Ishikawa (cell line): ENCODE data around the gene AK4.

ENCODE experiments used
- CEBPB ChIP-seq: IDR thresholded peaks from 2 replicates; pipeline ENCODE4 v1.6.1; 2012
- CREB1 ChIP-seq: IDR thresholded peaks from 2 replicates; pipeline ENCODE4 v1.6.1; 2012; ENCODE audit warnings: low read depth
- EGR1 ChIP-seq: IDR thresholded peaks from 2 replicates; pipeline ENCODE4 v1.6.1; 2012
- EP300 ChIP-seq: IDR thresholded peaks from 2 replicates; pipeline ENCODE4 v1.6.1; 2012; ENCODE audit warnings: borderline replicate concordance
- FOXM1 ChIP-seq: IDR thresholded peaks from 2 replicates; pipeline ENCODE4 v1.6.1; 2012; ENCODE audit warnings: low read depth, borderline replicate concordance
- MAX ChIP-seq: IDR thresholded peaks from 2 replicates; pipeline ENCODE4 v1.6.1; 2012
- NFIC ChIP-seq: IDR thresholded peaks from 2 replicates; pipeline ENCODE4 v1.6.1; 2012
- RAD21 ChIP-seq: IDR thresholded peaks from 2 replicates; pipeline ENCODE4 v1.6.1; 2012; ENCODE audit warnings: low read depth
- REST ChIP-seq: IDR thresholded peaks from 2 replicates; pipeline ENCODE4 v1.6.1; 2012; ENCODE audit warnings: low read depth, mild to moderate bottlenecking
- TAF1 ChIP-seq: IDR thresholded peaks from 2 replicates; pipeline ENCODE4 v1.6.1; 2012; ENCODE audit warnings: low read depth, mild to moderate bottlenecking
- TCF12 ChIP-seq: IDR thresholded peaks from 2 replicates; pipeline ENCODE4 v1.6.1; 2012; ENCODE audit warnings: low read depth
- TEAD4 ChIP-seq: IDR thresholded peaks from 2 replicates; pipeline ENCODE4 v1.6.1; 2012
- YY1 ChIP-seq: IDR thresholded peaks from 2 replicates; pipeline ENCODE4 v1.6.1; 2012; ENCODE audit warnings: low read depth
- ZBTB7A ChIP-seq: IDR thresholded peaks from 2 replicates; pipeline ENCODE4 v1.6.1; 2012; ENCODE audit warnings: low read depth
- TF ChIP-seq, protein P1 (sequence below): IDR thresholded peaks from 2 replicates; pipeline ENCODE4 v1.6.1; 2012

Gene AK4

DNA sequence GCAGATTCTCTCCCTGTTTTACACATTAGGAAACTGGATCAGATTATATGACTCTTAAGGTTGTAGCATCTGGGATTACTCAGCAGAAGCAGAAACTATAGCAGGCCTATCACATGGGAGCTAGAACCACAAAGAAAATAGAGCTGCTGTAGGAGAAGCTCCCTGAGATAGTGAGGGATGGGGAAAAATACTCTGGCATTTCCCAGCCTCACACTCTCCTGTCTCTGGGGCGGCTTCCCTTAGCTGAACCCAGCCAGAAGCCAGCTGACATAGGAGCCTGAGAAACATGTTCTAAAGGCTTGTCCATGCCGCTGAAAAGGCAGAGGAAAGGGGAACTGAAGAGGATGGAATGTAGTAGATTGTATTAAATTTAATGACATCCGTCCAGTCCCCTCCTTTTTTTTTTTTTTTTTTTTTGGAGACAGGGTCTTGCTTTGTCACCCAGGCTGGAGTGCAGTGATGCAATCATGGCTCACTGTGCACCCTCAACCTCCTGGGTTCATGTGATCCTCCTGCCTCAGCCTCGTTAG, 84.5 kb downstream of the AK4 start:
- TF ChIP-seq TCF12 (no peak), YY1 (no peak), CEBPB (no peak), TEAD4 (no peak)
- TF ChIP-seq, protein P1, sequence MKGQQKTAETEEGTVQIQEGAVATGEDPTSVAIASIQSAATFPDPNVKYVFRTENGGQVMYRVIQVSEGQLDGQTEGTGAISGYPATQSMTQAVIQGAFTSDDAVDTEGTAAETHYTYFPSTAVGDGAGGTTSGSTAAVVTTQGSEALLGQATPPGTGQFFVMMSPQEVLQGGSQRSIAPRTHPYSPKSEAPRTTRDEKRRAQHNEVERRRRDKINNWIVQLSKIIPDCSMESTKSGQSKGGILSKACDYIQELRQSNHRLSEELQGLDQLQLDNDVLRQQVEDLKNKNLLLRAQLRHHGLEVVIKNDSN, result no peak

DNA sequence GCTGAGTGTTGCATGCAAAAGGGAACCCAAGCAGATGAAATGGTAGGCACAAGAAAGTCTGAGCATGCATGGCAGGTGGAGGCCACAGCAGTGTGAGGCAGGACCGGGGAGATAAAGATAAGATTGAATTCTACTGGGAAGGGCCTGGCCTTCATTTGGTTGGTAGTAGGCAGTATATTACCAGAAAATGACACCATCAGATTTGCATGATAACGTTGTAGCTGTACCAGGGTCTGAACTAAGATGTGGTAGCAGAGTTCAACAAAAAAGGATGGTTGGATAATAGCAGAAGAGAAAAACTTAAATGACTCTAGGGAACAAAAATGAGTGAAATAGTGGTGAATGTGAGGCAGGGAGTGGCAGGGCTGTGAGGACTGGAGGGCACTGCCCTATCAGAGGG, 85.8 kb downstream of the AK4 start:
- TF ChIP-seq, protein P1, result no peak
- TF ChIP-seq RAD21 (no peak), TAF1 (no peak), YY1 (no peak), TCF12 (no peak), ZBTB7A (no peak), NFIC (no peak), EP300 (no peak), CREB1 (no peak), CEBPB (no peak), MAX (no peak), FOXM1 (no peak), EGR1 (no peak), REST (no peak), TEAD4 (no peak)

DNA sequence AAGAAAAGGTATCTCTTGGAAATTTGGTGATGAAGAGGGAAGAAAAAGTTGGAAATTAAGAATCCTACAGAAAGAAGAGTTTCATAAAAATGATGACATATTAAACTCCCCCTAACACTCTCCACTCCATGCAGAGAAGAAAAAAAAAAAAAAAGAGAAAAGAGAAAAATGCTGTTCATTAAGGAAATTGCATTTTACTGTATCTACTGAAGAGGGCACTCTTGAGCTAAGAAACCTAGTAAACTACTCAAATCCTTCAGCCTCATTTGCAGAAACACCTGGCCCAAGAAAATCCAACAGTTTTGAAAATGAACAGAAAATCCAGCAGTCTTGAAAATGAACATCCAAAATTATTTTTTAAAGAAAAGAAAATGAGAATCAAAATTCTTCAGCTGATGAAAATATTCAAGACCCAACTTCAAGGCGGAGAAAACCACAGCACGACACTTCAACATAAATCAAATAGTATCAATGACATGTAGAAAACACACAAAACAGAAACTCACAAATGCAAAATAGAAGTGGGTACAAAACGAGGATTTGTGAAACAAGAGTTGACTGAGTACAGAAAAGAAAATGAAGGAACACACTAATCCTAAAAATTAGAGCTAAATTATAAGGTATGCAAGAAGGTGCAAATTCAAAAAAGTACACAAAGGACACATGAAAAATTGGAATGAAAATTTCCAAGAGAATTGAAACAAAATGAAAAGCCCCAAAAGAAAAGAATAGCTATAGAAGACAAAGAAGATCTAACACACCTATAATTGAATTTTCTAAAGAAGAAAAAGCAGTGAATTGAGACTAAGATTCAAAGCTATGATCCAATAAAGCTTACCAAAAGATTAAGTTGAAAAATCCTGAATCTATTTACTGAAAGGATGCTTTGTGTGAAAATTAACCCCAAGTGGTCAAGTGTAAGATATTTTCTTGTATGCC, 88.1 kb downstream of the AK4 start:
- TF ChIP-seq TAF1, result no peak
- peak; percentile 72 for TF ChIP-seq RAD21

GRCh38 chr1:65237503-65237902, 89.5 kb downstream of the AK4 start:
- TF ChIP-seq EGR1, result no peak
- no peak for TF ChIP-seq TAF1
- TF ChIP-seq YY1, result no peak

DNA sequence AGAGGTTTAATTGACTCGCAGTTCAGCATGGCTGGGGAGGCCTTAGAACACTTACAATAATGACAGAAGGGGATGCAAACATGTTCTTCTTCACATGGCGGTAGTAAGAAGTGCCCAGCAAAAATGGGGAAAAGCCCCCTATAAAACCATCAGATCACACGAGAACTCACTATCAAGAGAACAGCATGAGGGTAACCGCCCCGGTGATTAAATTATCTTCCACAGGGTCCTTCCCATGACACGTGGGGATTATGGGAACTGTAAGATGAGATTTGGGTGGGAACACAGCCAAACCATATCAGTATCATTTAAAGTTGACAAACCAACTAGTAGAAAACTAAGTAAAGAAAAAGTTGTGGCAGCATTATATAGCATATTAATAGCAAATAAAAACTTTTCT, 90.0 kb downstream of the AK4 start:
- TF ChIP-seq REST (no peak), TCF12 (no peak), NFIC (no peak), YY1 (no peak), RAD21 (no peak), EGR1 (no peak), TEAD4 (no peak), ZBTB7A (no peak), MAX (no peak), CREB1 (no peak), TAF1 (no peak), CEBPB (no peak), FOXM1 (no peak)
- TF ChIP-seq, protein P1, result no peak

- TF ChIP-seq TEAD4, result no peak
- no peak for TF ChIP-seq EGR1
- no peak for TF ChIP-seq TCF12
- TF ChIP-seq REST, result no peak
- no peak for TF ChIP-seq TAF1
- TF ChIP-seq EP300, result no peak
- TF ChIP-seq ZBTB7A, result no peak
- TF ChIP-seq, protein P1, result no peak
- no peak for TF ChIP-seq MAX
- TF ChIP-seq CREB1, result no peak
- TF ChIP-seq CEBPB, result no peak
- TF ChIP-seq RAD21, result no peak
These were observed 95.5 kb downstream of the AK4 start for GRCh38 chr1:65243491-65243890.
